GM21717 (cell line): ENCODE data around the gene SRPK2.
"Not testable (repeated sequence)": the region's sequence is repeated elsewhere in the genome, so short reads cannot be mapped to it uniquely, and the experiment has no call there.

Experiments used
- ATAC-seq: cut with Tn5 transposase; IDR thresholded peaks from one replicate; pipeline ENCODE4 v1.9.1; 2021; ENCODE audit warnings: mild to moderate bottlenecking, moderate library complexity; ENCODE audit not compliant: unreplicated experiment

SRPK2 gene

DNA sequence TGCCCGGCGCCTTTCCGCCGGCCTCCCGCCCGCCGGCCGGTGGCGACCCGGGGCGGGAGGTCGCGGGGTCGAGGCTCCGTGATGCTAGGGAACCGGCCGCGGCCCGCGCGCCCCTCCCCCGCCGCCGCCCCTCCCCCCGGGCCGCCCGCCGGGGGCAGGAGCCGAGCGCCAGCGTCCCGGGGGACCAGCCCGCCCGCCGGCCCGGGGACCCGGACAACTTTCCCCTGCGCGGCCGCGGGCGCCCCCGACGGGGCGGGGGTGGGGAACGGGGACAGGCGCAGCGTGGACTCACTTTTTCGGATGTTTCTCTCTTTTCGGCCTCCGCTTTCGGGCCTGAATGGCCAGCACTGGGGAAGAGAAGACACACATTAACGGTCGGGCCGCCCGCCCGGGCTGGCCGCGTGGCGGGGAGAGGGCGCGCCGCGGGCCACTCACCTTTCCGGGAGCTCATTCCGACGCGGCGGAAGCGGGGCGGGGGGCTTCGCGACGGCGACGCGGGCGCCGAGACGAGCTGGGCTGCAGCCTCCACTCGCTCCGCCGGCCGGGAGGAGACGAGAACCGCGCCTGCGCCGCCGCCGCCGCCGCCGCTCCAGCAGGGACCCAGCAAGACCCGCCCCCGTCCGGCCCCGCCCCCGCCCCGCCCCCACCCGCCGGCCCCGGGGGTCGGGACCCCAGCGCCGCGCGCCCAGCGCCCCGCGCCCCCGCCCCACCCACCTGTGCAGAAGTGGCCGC, at the start of gene SRPK2:
SRPK2 (minus strand) TSS at position 566 of the 732 bp plus-strand sequence.
- ATAC-seq = peak; percentile 59

GRCh38 chr7:105438254-105438653, 49.5 kb upstream of the SRPK2 start:
- no peak for ATAC-seq

DNA sequence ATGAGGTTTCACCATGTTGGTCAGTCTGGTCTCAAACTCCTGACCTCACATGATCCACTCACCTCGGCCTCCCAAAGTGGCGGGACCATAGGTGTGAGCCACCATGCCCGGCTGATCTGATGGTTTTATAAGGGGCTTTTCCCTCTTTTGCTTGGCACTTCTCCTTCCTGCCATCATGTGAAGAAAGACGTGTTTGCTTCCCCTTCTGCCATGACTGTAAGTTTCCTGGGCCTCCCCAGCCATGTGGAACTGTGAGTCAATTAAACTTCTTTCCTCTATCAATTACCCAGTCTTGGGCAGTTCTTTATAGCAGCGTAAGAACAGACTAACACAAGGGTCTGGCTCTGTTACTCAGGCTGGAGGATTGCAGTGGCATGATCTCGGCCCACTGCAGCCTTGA, 48.6 kb upstream of the SRPK2 start:
- not testable (repeated sequence) for ATAC-seq

DNA sequence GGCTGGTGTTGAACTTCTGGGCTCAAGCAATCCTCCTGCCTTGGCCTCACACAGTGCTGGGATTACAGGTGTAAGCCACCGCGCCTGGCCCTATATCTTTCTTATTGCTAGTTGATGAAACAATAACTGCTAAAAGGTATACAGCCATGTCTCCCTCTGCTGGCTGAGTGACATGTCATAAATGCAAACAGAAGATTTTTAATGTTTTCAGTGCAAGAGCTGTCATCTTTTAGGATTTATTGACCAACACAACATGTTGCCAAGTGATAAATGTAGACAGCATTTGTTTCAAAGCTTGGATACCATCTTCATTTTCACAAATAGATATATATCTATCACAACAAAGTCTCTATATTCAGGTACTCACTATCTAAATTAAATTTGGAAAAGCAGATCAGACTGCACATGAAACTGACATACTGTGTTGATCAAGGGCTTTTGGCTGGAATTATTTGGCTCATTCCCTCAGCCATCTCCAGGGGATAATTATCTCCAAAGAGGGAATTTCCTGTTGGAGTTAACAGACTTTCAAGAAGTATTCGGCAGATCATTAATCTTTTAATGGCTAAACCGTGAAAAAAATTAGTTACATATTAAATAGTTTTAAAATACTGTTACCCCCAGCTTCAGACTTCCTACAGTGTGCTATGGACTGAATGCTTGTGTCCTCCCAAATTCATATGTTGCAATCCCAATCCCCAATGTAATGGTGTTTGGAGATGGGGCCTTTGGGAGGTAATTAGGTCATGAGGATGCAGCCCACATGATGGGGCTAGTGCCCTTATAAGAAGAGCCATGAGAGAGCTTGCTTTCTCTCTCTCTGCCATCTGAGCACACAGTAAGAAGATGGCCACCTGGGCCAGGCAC, 41.3 kb upstream of the SRPK2 start:
- no peak for ATAC-seq

DNA sequence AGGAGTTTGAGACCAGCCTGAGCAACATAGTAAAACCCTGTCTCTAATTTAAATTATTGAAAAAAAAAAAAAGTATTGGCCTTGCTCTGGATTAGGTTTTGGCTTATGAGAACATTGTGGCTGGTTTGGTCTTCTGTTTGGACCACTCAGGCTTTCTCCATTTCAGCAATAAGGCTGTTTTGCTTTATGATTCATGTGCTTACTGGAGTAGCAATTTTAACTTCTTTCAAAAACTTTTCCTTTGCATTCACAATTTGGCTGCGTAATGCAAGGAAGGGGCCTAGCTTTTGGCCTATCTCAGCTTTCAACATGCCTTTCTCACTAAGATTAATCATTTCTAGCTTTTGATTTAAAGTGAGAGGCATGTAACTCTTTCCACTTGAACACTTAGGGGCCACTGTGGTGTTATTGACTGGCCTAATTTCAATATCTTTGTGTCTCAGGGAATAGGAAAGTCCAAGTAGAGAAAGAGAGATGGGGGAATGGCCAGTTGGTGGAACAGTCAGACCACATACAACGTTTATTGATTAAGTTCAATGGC, 38.0 kb upstream of the SRPK2 start:
- ATAC-seq = no peak

GRCh38 chr7:105423987-105424386, 35.3 kb upstream of the SRPK2 start:
- ATAC-seq = no peak

DNA sequence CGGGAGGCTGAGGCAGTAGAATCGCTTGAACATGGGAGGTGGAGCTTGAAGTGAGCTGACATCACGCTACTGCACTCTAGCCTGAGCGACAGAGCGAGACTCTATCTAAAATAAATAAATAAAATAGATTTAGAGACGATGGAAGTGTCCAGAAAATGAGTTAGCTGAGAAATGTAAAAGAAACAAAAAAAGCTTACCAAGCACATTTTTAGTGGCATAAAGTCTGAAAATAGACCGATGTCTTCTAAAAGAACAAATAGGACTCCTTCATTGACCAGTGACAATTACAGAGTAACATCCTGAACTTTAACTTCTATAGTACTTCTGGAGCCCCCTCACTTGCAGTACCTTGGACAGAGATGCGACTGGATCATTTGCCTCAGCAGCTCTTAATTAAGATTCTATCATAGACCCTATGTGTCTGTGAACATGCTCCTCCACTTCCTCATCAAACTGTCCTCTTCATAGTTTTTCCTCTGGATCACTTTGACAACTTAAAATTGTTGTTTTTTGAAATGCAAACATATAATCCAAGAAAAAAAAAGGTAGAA, 25.2 kb upstream of the SRPK2 start:
- ATAC-seq = no peak

DNA sequence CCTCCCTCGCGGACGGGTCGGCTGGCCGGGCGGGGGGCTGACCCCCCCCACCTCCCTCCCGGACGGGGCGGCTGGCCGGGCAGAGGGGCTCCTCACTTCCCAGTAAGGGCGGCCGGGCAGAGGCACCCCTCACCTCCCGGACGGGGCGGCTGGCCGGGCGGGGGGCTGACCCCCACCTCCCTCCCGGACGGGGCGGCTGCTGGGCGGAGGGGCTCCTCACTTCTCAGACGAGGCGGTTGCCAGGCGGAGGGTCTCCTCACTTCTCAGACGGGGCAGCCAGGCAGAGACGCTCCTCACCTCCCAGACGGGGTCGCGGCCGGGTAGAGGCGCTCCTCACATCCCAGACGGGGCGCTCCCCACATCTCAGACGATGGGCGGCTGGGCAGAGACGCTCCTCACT, 22.1 kb upstream of the SRPK2 start:
- not testable (repeated sequence) for ATAC-seq

- ATAC-seq = not testable (repeated sequence)
These were observed 21.1 kb upstream of the SRPK2 start for GRCh38 chr7:105409775-105410174.

- no peak for ATAC-seq
These were observed 20.2 kb upstream of the SRPK2 start for GRCh38 chr7:105408791-105409410.

- ATAC-seq = no peak
These were observed 14.4 kb upstream of the SRPK2 start for GRCh38 chr7:105403128-105403527.

- ATAC-seq = no peak
These were observed 13.7 kb upstream of the SRPK2 start for GRCh38 chr7:105402221-105403095.

DNA sequence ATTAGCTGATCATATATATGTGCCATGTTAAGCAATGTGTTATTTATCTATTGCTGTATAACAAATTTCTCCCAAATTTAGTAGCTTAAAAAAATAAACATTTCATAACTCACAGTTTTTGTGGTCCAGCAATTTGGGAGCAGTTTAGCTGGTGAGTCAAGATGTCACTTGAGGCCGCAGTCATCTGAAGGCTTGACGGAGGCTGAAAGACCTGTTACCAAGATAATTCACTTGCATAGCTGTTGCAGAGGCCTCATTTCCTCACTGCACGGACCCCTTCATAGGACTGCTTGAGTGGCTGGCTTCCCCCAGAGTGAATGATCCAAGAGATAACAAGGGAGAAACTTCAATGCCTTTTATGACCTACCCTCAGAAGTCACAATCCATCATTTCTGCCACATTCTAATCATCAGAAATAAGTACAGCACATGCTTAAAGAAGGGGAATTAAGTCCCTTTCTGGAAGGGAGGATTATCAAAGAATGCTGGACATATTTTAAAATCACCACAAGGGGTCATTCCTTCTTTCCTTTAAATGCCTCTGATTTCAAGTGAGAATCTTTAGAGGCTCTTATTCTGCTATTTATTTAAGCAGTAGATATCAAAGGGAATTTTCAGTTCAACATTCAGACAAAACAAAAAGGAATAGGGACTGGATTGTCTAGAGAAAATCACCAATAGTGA, 10.5 kb upstream of the SRPK2 start:
- no peak for ATAC-seq

DNA sequence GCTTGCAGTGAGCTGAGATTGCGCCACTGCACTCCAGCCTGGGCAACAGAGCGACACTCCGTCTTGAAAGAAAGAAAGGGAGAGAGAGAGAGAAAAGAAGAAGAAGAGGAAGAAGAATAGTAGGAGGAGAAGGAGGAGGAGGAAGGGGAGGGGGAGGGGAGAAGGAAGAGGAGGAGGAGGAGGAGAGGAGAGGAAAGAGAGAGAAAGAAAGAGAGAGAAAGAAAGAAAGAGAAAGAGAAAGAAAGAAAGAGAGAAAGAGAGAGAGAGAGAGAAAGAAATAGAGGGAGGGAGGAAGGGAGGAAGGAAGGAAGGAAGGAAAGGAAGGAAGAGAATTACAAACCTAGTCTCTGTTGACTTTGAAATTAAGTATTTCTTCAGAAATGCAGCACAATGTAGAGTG, 7.8 kb upstream of the SRPK2 start:
- ATAC-seq = no peak

- ATAC-seq = no peak
These were observed 2.7 kb upstream of the SRPK2 start for GRCh38 chr7:105391429-105391828.

DNA sequence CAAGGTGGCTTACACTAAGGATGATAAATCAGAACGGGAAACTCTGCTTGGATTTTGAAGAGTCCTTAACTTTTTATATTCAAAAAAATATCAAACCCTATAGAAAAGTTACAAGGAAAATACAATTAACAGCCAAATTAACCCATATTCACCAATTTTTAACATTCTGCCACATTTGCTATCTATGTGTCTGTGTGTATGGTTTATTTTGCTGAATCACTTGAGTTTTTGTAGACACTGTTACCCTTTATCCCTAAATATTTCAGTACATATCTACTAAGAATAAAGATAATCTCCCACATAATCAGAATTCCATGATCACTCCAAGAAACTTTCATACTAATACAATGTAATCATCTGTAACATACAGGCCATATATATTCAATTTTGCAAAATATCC, 1.2 kb upstream of the SRPK2 start:
- no peak for ATAC-seq

DNA sequence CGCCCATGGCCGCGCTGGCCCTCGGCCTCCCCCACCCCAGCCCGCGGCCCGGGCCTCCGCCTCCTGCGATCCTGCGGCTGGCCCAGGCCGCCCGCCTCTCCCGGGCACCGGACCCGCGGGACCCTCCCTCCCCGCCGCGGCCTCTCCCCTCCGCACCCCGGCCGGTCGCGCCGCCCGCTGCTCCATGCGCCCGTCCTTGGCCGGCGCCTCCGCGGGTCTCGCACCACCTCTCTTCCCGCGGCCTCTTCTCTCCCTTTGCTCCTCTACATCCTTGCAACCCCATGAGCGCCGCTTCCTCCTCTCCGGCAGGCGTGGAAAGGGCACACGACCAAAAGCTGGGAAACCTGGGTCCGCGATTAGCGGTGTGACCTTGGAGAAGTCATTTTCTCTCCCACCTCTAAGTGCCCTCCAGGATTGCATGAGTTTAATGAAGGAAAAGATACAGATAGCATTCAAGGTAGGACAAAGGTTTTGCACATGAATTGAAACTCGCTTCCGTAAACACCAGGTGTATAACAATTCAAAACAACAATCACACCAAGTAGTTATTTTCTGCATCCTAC, 448 bp upstream of the SRPK2 start:
- ATAC-seq = peak; percentile 23

DNA sequence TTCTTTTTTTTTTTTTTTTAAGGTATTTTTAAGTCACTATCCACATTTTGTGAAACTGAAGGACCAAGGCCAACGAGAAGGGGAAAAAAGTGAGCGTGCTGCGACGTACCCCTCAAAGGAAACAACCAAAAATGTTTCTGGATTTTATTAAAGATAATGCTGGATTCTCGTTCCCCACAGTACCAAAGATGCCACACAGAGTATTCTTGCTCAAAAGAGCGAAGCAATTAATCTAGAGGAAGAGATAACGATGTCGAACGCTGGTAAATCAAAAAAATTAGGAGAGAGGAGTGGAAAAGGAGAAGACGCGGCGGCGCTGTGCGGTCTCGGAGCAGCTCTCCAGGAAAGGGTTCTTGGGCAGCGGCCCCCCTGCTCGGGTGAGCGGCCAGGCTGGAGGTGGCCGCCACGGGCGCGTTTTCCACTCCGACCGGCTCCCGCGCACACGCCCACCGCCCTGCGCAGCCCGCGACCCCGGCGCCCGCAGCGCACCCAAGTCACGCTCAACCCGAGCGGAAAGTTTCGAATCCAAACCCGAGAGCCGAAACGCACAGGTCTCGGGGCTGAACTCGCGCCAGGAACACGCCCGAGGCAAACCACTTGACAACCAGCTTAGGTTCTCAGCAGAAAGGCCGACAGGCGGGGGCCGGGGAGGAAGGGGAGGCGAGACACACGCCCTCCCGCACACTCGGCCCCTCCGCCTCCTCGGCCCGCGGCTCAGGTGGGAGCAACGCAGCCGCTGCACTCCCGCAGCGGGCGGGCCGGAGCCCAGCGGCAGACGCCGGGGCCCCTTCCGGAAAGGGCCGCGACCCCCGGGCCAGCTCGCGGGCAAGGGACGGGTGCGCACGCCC, 989 bp downstream of the SRPK2 start:
- peak; percentile 40 for ATAC-seq
